IPS DF 19.7 (cell line): ENCODE measurements around the gene SCUBE2.

Source experiments
- DNase-seq: peaks from one replicate; pipeline ENCODE4 v3.0.0-alpha.2; 2013; ENCODE audit warnings: low read depth, low spot score

SCUBE2 gene

DNA sequence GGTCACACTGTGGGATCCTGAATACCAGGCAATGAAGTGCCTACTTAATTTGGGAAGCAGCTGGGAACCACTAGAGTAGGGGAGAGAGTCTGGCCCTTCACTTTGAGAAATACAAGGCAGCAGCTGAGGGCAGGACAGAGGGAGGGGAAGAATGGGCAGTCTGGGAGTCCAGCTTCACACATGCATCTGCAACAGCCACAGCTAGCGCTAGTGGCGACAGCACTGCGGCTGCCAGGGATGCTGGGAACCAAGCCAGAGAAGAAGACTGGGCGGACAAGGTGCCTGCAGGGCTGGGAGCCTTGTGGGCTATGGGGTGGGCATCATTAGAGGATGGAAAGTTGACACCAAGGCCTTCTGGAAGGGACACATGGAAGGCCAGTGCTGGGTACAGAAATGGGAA, 15.8 kb downstream of the SCUBE2 start:
- no peak for DNase-seq

DNA sequence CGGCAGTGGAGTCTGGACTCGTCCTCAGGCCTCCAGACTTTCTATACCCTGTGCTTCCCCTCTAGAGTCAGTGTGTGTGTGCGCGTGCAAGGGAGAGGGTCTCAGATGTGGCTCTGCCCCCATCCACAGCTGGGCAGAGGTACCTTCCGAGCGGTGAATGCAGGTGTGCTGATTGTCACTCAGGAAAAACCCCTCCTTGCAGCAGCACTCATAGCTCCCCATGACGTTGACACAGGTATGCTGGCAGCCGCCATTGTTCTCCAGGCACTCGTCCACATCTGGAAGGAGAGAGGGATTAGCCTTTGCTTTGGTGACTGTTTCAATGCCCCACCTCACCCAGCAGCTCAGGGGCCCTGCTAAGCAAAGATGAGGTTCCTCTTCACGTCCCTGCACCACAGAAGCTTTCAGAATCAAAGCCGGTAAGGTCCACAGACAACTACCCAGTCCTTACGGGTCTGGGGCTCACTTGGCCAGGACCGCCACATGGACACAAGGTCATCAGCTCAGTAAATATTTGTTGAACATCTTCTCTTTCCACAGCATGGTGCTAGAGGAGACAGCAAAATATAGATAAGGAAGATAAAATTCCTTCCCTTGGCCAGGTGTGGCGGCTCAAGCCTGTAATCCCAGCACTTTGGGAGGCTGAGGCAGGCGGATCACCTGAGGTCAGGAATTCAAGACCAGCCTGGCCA, 16.9 kb downstream of the SCUBE2 start:
- no peak for DNase-seq

DNA sequence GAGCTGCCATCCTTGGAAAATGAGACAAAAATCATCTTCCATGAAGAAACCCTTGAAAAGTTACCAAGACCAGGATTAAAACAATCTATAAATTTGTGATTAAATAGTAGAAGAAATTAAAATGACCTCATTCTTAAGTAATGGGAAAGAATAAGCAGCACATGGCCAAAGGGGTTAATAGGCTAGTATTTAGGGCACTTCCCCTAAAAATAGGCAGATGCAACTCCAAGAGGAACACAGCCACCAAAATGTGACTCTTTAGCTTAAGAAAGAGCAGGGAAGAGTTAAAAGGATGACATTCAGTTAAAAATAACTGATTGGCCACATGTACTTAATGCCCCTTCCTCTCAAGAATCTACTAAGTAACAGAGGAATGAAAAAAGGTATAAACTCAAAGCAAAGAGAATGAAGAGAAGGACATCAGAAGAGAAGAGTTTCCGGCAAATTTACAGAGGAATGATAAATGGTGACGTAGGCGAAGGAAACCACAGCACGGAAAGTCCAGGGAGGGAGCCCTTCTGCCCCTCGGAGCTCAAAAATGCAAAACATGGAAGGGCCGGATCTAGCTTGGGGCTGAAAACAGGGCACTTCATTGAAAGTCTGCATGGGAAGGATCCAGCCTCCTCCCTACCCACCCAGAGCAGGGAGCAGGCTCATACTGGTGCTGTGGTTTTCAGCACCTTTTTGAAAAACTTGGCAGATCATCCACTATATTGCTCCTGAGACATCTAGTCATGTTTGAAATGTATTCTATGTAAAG, 17.8 kb downstream of the SCUBE2 start:
- DNase-seq: no peak

DNA sequence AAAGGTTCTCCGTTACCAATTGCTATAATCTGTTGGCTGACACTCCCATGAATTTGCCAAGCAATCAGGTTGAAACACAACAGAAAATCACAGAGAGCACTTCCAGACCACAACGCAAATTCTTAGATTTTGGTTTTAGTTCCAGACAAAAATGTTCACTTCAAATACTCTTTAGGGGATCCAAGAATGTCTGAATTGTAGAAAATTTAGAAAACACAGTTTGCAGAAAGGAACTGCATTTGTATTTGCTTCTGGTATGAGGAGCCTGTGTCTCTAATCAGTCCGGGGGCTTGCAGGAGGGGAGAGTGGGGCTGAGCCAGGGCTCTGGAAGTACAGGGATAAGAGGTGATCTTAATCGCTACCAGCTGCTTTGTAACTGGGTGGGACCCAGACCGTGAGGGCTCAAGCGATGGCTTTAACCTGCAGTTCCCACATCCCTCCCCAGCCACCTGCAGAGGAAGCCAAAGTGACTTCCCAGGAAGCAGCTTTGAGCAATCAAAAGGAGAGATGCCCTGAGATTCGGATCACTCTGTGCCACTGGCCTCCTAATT, 18.7 kb downstream of the SCUBE2 start:
- no peak for DNase-seq

GRCh38 chr11:9071692-9072091, 19.7 kb downstream of the SCUBE2 start:
- no peak for DNase-seq

DNA sequence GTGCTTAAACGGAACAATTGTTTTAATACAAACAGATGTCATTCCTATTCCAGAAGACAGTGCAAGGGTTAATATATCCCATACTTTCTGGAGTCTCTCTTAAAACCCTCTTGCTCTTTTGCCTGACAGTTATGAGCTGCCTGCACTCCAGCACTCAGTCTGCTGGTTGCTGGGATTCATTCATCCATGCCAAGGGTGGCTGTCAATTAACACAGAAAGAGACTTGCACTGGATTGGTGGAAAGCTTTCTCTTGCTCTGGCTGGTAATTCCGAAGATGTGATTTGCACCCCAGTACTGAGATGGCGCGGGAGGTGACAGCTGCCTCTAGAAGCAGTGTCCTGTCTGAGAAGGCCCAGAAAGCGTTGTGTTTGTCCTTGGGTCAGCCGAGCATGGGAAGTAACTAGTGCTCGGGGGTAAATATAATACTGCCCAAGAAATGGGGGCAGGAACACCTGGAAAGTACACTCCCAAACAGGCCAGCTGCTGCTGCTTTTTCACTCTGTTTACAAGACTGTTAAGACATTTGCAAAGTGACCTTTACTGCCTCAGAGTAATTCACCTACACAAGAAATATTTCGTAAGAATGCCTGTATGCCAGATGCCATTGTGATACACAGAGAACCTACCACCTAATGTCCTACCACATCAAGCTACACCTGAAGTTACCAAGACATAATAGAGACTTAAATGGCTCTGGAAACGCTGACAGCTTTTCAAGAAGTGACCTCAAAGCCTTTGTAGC, 20.5 kb downstream of the SCUBE2 start:
- no peak for DNase-seq

- no peak for DNase-seq
These were observed 21.4 kb downstream of the SCUBE2 start for GRCh38 chr11:9069862-9070470.

- no peak for DNase-seq
These were observed 22.1 kb downstream of the SCUBE2 start for GRCh38 chr11:9069256-9069655.

DNA sequence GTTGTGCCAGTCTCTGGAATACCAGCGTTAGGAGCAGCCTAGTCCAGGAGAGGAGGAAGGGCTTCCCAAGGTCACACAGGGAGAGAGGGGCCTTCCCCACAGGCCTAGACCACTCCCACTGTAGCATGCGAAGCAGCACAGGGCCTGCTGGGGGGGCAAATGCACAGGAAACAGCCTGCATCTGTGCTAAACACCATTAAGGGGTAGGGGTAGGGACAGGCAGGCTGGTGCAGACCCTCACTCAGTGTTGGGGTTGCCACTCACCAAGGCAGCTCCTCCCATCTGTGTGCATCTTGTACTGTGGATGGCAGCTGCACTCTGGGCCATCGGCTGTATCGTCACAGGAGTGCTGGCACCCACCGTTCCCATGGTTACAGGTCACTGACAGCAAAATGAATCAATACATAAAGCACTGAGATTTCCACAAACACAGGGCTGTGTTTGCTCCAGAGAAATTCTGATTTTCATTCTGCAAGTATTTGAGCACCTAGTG, 24.9 kb downstream of the SCUBE2 start:
- DNase-seq: no peak

DNA sequence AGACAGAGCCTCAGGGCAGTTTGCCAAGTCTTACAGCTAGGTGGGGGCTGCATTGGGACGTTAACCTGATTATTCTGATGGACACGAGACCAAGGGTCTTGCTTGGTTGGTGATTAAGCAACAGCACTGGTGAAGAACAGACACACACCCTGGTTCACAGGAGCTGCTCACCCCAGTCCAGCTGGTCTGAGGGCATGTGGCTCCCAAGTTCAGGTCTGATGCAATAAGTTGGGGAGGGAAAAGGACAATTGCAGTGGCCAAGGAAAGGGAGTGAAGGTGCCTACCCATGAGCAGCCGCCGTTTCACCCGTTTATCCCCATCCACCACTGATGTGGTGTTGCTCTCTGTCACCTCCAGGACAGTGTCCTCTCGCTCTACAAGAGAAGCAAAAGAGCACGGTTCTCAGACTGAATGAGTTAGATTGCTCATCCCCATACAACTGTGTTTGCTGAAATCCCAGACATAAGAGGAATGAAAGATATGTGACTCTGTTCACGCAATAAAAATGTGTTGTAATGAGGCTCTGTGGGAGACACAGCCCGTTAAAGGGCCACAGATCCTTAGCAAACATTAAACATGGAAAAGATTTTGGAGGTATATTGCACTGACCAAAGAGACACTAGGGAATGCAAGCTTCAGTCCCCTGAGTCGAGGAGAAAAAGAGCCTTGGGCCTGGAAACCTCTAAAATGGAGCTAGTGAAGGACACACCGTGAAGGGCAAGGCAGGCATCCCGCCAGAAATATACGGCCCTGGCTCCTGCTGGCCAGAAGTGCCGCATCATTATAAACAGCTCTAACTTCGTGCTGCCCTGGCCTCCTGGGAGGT, 25.6 kb downstream of the SCUBE2 start:
- DNase-seq: no peak

DNA sequence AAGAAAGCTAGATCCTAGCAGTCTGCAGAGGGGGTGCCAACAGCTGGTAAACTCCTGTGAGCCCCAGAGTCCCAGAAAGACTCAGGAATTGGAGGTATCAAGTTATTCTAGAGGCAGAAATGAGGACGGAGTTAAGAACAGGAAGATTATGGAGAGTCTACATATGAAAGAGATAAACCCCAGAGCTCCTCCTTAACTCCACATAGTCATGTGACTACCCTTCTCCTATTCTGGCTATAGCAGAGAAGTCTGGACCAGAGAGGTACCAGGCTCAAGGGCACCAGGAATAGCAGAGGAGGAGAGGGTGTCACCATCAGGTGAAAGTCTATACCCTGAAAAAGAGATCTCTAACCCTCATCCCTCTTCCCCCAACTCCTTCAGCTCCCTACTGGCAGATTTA, 29.6 kb downstream of the SCUBE2 start:
- DNase-seq: no peak

GRCh38 chr11:9060700-9061111, 30.7 kb downstream of the SCUBE2 start:
- no peak for DNase-seq

- DNase-seq: no peak
These were observed 32.0 kb downstream of the SCUBE2 start for GRCh38 chr11:9059406-9059805.

DNA sequence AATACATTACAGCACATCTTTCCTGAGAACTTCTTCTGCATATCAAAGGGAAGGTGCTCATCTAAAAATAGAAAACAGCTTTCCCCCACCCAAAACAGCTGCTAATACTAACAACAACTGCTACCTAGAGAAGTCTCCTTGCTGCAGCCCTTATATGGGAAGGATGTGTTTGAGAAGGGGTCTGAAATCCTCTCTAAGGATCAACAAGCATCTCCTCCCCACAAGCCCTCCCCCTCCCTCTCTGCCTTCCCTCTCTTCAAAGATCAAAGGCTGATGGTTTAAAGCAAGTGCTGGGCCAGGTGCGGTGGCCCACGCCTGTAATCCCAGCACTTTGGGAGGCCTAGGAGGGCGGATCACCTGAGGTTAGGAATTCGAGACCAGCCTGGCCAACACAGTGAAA, 33.5 kb downstream of the SCUBE2 start:
- DNase-seq: no peak

DNA sequence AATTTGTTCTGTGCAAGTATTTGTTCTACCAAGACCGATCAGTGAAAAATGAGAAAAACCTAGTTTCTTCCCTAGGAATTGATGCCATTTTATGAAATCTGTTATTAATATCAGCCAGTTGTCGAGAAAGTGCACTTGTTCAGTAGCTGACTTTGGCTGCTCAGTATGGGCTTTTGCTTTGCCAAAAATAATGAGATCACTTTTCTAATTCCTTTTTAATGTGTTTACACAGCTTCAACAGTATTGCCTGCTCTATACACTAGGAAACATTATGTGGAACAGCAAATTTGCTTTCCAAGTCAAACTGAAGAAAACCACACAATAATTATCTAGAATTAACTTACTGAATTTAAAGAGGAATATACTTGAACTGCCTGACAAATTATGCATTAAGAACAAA, 34.4 kb downstream of the SCUBE2 start:
- DNase-seq: no peak

DNA sequence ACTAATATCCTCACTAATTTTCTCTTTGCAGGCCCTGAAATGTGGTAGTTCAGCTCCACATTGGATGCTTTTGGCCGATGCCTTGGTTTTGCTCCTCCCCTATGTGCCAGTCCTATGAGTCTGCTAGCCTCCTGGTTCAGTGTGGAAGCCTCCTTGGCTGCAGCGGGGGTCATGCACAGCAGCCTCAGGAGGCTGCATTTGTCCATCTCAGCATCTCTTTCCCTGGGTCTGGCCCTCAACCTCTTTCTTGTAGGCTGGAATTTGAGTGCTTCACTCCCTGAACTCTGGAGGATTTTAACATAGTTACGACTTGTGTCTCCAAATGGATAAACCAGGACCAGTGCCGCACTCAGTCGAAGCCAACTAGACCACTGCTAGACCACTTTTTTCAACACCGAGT, 34.9 kb downstream of the SCUBE2 start:
- no peak for DNase-seq

- no peak for DNase-seq
These were observed 37.9 kb downstream of the SCUBE2 start for GRCh38 chr11:9053316-9054035.

DNA sequence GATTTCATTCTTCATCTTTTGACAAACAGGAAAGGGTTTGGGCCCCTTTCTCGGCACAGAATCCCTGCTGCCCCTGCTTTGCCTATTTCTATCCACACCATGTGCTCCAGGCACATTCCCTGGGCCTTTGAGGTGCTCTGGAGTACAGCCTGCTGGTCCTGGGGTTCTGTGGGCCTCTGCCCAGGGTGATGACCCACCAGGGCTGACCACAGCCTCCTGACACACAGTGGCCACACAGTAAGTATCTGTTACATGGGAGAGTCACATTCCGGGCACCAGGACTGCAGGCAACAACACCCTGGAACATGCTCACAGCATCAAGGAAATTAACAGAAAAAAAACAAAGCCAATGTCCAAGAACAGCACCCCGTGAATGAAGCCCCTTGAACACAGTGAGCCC, 39.1 kb downstream of the SCUBE2 start:
- DNase-seq: no peak

- no peak for DNase-seq
These were observed 41.4 kb downstream of the SCUBE2 start for GRCh38 chr11:9049959-9050358.

DNA sequence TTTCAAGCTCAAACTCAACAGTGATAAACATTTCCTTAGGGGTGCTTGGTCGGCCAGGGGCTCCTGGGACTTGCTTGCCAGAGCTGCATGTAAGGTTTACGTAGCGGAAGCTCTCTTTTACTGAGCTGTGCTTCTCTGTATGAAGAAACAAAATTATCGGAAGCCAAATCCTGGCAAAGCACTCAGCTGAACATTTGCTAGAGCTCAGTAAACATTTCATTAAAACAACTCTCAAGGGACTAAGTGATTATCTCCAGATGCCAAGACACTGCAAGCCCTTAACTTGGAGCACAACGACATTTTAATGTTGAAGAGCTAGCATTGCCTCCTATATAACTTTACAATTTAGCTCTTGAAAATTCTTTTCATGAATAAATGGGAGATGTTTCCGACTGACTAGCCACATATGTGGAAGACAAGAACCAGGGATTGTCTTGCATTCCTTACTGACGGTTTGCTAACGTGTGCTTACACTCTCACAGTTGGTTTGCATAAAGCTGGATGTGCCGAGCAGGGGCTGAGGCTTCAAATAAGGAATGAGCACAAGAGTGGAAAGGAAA, 43.4 kb downstream of the SCUBE2 start:
- DNase-seq: no peak
